Measurements from ENCODE around the gene ZNF322. TPM values are rescaled to one million over a fixed set of nuclear protein-coding genes. Genes with fewer than 3 reads are reported as not detected.

Gene ZNF322
- total and polyA plus RNA-seq, 7 donors, result 4.2 to 13.6 (median 9.0) TPM

DNA sequence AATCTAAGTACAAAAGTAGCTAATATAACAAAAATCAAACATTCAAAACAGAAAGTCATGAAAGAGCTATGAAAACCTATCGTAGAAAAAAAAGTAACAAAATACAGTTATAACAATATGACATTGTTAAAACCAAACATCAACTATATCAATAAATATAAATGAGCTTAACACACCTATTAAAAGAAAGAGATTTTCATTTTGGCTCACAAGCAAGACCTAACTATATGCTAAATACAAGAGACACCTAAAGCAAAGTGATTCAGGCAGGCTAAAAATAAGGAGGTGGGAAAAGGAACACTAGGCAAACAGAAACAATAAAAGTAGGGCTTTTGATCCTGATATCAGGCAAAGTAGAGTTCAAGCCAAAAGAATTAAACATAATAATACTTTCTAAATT is 13.5 kb downstream of the ZNF322 start:
- H3K4me3 ChIP-seq, result no peak overlapping the region
- no peaks in the 10 kb centered on the region for H3K27me3 ChIP-seq (ENCODE audit: insufficient read depth in 3 of 3, low read length in 2 of 3)
- intact Hi-C loops (cut with DNase I), result no loop called here
- H3K9me3 ChIP-seq, result peaks cover 15% of the 10 kb centered on the region
- H3K36me3 ChIP-seq (ENCODE audit: insufficient read depth in 1 of 2, low read depth in 1 of 2), result peaks cover 7 to 31% of the 10 kb centered on the region in 2 donors
- no peak overlapping the region for H3K27ac ChIP-seq
- TF ChIP-seq, protein P1, sequence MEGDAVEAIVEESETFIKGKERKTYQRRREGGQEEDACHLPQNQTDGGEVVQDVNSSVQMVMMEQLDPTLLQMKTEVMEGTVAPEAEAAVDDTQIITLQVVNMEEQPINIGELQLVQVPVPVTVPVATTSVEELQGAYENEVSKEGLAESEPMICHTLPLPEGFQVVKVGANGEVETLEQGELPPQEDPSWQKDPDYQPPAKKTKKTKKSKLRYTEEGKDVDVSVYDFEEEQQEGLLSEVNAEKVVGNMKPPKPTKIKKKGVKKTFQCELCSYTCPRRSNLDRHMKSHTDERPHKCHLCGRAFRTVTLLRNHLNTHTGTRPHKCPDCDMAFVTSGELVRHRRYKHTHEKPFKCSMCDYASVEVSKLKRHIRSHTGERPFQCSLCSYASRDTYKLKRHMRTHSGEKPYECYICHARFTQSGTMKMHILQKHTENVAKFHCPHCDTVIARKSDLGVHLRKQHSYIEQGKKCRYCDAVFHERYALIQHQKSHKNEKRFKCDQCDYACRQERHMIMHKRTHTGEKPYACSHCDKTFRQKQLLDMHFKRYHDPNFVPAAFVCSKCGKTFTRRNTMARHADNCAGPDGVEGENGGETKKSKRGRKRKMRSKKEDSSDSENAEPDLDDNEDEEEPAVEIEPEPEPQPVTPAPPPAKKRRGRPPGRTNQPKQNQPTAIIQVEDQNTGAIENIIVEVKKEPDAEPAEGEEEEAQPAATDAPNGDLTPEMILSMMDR (IDR thresholded peaks at IDR 0.05), result no peak
- WGBS, 3 donors, result 97 to 100% (median 98%) methylated on average over 1 of the region's 1 CpG
- ATAC-seq (no peak), DNase-seq (no peak)
- no peaks in the 10 kb centered on the region for H3K4me1 ChIP-seq

- Histone ChIP-seq H3K4me1 (no peaks in the 10 kb centered on the region), H3K36me3 (ENCODE audit: insufficient read depth in 1 of 2, low read depth in 1 of 2) (peaks cover 15 to 54% of the 10 kb centered on the region in 2 donors), H3K27me3 (ENCODE audit: insufficient read depth in 3 of 3, low read length in 2 of 3) (no peaks in the 10 kb centered on the region), H3K4me3 (no peak overlapping the region), H3K9me3 (peaks cover 20% of the 10 kb centered on the region), H3K27ac (no peak overlapping the region)
- intact Hi-C loops (cut with DNase I), result no loop called here
- TF ChIP-seq, protein P1 (IDR thresholded peaks at IDR 0.05), result no peak
- DNase-seq (no peak), ATAC-seq (no peak)
- 94 to 98% (median 96%) methylated on average over 2 of the region's 2 CpGs for WGBS, 3 donors
Measured at GRCh38 chr6:26640806-26641205, 18.7 kb downstream of the ZNF322 start.

DNA sequence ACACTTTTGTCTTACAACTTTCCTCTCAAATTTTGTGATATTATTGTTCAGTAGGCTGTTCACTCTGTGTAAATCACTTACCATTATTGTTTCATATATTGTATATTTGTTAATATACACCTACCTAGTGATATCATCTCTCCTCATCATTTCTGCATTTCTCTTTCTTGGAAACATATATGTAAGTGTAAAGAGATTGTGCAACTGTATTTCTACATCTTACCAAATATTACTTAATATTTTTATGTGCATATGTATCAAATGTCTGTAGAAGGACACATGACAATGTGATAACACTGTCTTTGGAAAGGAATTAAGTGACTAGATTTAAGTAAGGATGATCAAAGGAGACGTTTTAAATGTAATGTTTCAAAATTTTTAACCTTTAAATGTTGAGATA is 30.2 kb downstream of the ZNF322 start:
- ATAC-seq (no peak), DNase-seq (no peak)
- peaks cover 0 to 4% of the 10 kb centered on the region in 2 donors for H3K36me3 ChIP-seq (ENCODE audit: insufficient read depth in 1 of 2, low read depth in 1 of 2)
- H3K27ac ChIP-seq, result no peak overlapping the region
- no peaks in the 10 kb centered on the region for H3K27me3 ChIP-seq (ENCODE audit: insufficient read depth in 3 of 3, low read length in 2 of 3)
- intact Hi-C loops (cut with DNase I), result no loop called here
- TF ChIP-seq, protein P1 (IDR thresholded peaks at IDR 0.05), result no peak
- H3K4me1 ChIP-seq, result no peaks in the 10 kb centered on the region
- WGBS, 3 donors, result 32 to 61% (median 38%) methylated on average over 1 of the region's 1 CpG
- H3K4me3 ChIP-seq, result no peak overlapping the region
- H3K9me3 ChIP-seq, result peaks cover 7% of the 10 kb centered on the region

DNA sequence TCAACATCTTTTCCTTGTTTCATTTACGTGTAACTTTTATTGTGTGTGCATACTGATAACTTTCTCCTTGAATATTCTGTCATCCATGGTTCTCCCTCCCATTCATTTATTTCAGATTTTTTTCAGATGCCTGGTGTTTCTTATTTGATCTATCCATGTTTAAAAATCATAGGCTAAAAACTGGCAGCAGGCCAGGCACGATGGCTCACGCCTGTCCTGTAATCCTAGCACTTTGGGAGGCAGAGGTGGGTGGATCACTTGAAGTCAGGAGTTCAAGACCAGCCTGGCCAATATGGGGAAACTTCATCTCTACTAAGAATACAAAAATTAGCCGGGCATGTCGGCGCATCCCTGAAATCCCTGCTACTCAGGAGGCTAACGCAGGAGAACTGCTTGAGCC is 31.7 kb downstream of the ZNF322 start:
- TF ChIP-seq, protein P1 (IDR thresholded peaks at IDR 0.05), result no peak
- Histone ChIP-seq H3K4me1 (no peaks in the 10 kb centered on the region), H3K4me3 (no peak overlapping the region), H3K9me3 (peaks cover 7% of the 10 kb centered on the region), H3K36me3 (ENCODE audit: insufficient read depth in 1 of 2, low read depth in 1 of 2) (no peaks in the 10 kb centered on the region), H3K27me3 (ENCODE audit: insufficient read depth in 3 of 3, low read length in 2 of 3) (no peaks in the 10 kb centered on the region), H3K27ac (no peak overlapping the region)
- no peak for DNase-seq
- 73 to 75% (median 74%) methylated on average over 7 of the region's 7 CpGs for WGBS, 3 donors
- intact Hi-C loops (cut with DNase I), result no loop called here
- no peak for ATAC-seq

DNA sequence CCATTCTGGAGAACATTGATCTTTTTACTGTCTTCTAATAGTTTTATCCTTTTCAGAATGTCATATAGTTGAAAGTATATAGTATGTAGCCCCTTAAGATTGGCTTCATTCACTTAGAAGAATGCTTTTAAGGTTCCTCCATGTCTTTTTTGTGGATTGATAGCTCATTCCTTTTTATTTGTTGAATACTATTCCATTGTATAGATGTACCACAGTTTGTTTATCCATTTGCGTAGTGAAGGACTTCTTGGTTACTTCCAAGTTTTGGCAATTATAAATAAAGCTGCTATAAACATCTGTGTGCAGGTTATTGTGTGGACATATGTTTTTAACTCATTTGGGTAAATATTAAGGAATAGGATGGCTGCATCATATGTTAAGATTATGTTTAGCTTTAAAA is 35.0 kb downstream of the ZNF322 start:
- TF ChIP-seq, protein P1 (IDR thresholded peaks at IDR 0.05), result no peak
- Histone ChIP-seq H3K27ac (no peak overlapping the region), H3K4me1 (no peaks in the 10 kb centered on the region), H3K9me3 (peaks cover 4% of the 10 kb centered on the region), H3K4me3 (no peak overlapping the region), H3K36me3 (ENCODE audit: insufficient read depth in 1 of 2, low read depth in 1 of 2) (no peaks in the 10 kb centered on the region), H3K27me3 (ENCODE audit: insufficient read depth in 3 of 3, low read length in 2 of 3) (no peaks in the 10 kb centered on the region)
- no peak for DNase-seq
- no peak for ATAC-seq
- 86 to 97% (median 91%) methylated on average over 1 of the region's 1 CpG for WGBS, 3 donors
- intact Hi-C loops (cut with DNase I), result no loop called here
